K562 (cell line): ENCODE results near the gene ZNF35. TPM values are rescaled to one million over a fixed set of nuclear protein-coding genes. Genes with fewer than 3 reads are reported as not detected.

Experiments used
- BRD4 ChIP-seq: fragments of 200-600 bp; sonication (generic); IDR thresholded peaks from 2 replicates; pipeline ENCODE4 v1.6.1; 2017; ENCODE audit warnings: inconsistent platforms
- CBFA2T3 ChIP-seq: fragments of 450-650 bp; IDR thresholded peaks from 2 replicates; pipeline ENCODE4 v1.6.1; 2017
- CBX3 ChIP-seq, 2 experiments: IDR thresholded peaks; 1 replicate in 1 of 2; 2 replicates in 1 of 2; pipeline ENCODE4 v1.6.1; 2012; ENCODE audit warnings: inconsistent platforms in 2 of 2, low read length in 2 of 2, borderline replicate concordance in 1 of 2, control low read depth in 1 of 2
- GATAD2B ChIP-seq: fragments of 450-650 bp; IDR thresholded peaks from 2 replicates; pipeline ENCODE4 v1.6.1; 2017; ENCODE audit warnings: mild to moderate bottlenecking, borderline replicate concordance
- HMG20A ChIP-seq: fragments of 450-650 bp; formaldehyde crosslinking; conservative IDR thresholded peaks from 2 replicates; pipeline ENCODE4 v1.4.0; 2020; ENCODE audit warnings: mild to moderate bottlenecking, mixed read lengths
- MCM5 ChIP-seq: fragments of 450-650 bp; IDR thresholded peaks from 2 replicates; pipeline ENCODE4 v1.6.1; 2016; ENCODE audit warnings: low read depth
- NFRKB ChIP-seq: fragments of 450-650 bp; IDR thresholded peaks from 2 replicates; pipeline ENCODE4 v1.6.1; 2016; ENCODE audit warnings: low read depth
- NFYB ChIP-seq: IDR thresholded peaks from 2 replicates; pipeline ENCODE4 v1.6.1; 2011; ENCODE audit warnings: mild to moderate bottlenecking, moderate library complexity; ENCODE audit not compliant: insufficient read length; ENCODE audit errors: extremely low read depth
- NR1H2 ChIP-seq: sonication (generic); formaldehyde crosslinking; IDR thresholded peaks from 2 replicates; pipeline ENCODE4 v1.4.0; 2020; ENCODE audit warnings: mild to moderate bottlenecking, missing genetic modification reagents
- PHTF2 ChIP-seq: fragments of 250-450 bp; sonication (Bioruptor Pico); IDR thresholded peaks from 2 replicates; pipeline ENCODE4 v1.5.0; 2021; ENCODE audit warnings: mild to moderate bottlenecking
- POLR2AphosphoS5 ChIP-seq: IDR thresholded peaks from 2 replicates; pipeline ENCODE4 v1.6.1; 2011; ENCODE audit warnings: mild to moderate bottlenecking, low read depth, low read length, moderate library complexity; ENCODE audit not compliant: control insufficient read depth, insufficient read depth
- U2AF2 ChIP-seq: fragments of 200-400 bp; formaldehyde crosslinking; optimal IDR thresholded peaks from 2 replicates; pipeline ENCODE3; 2017; ENCODE audit warnings: low read depth, mild to moderate bottlenecking, low read length
- ZC3H11A ChIP-seq: IDR thresholded peaks from 2 replicates; pipeline ENCODE4 v1.6.1; 2012; ENCODE audit warnings: low read depth, low read length, improper control_type of control experiment
- ZNF239 ChIP-seq: fragments of 250-450 bp; sonication (Bioruptor Pico); IDR thresholded peaks from 2 replicates; pipeline ENCODE4 v1.4.0; 2020; ENCODE audit warnings: mild to moderate bottlenecking
- ZNF699 ChIP-seq: fragments of 250-450 bp; sonication (Bioruptor Pico); IDR thresholded peaks from 2 replicates; pipeline ENCODE4 v1.8.0; 2021; ENCODE audit warnings: mild to moderate bottlenecking, moderate library complexity; ENCODE audit not compliant: insufficient replicate concordance
- polyA plus RNA-seq, 8 experiments: library from polyadenylated mRNA; depleted of rRNA in 4 of 8; stranded (reverse) in 5 of 8; unstranded in 3 of 8; fragments of >200 nt; fragmentation: Nextera tagmentation in 2 of 8; fragmentation: Illumina TruSeq in 1 of 8; extraction: Ambion mirVana in 2 of 8; extraction: Trizol in 1 of 8; gene quantifications; 2 replicates each; pipeline versions ENCODE4 v1.2.1 to v1.2.3, GENCODE V29; 2011 to 2014; ENCODE audit warnings: inconsistent platforms in 1 of 8, missing spikeins in 1 of 8
- total RNA-seq, 7 experiments: library from RNA; depleted of rRNA in 6 of 7; stranded (reverse); fragments of >200 nt in 6 of 7; fragmentation: Illumina TruSeq in 2 of 7; extraction: Trizol in 2 of 7; gene quantifications; 2 replicates each; pipeline versions ENCODE4 v1.2.1 to v1.2.3, GENCODE V29; 2011 to 2021; ENCODE audit warnings: low replicate concordance in 1 of 7
- TF ChIP-seq, protein P1 (sequence below): fragments of 250-450 bp; sonication (Bioruptor Pico); IDR thresholded peaks from 2 replicates; pipeline ENCODE4 v1.8.0; 2022; ENCODE audit warnings: inconsistent platforms
- TF ChIP-seq, protein P2 (sequence below): IDR thresholded peaks from 2 replicates; pipeline ENCODE4 v1.6.1; 2014; ENCODE audit warnings: antibody characterized with exemption
- TF ChIP-seq, protein P3 (sequence below): fragments of 250-450 bp; sonication (Bioruptor Pico); IDR thresholded peaks from 2 replicates; pipeline ENCODE4 v1.4.0; 2020; ENCODE audit warnings: mild to moderate bottlenecking, moderate library complexity
- TF ChIP-seq, protein P4 (sequence below): sonication (generic); formaldehyde crosslinking; IDR thresholded peaks from 2 replicates; pipeline ENCODE4 v1.8.1; 2023; ENCODE audit warnings: missing genetic modification reagents, mild to moderate bottlenecking, borderline replicate concordance

The ZNF35 gene
- total and polyA plus RNA-seq, 9 of the 15 experiments (the other 6 are each of a cell fraction or from before 2014, with no cell fraction given), result 8.0 to 18.2 (median 14.8) TPM

DNA sequence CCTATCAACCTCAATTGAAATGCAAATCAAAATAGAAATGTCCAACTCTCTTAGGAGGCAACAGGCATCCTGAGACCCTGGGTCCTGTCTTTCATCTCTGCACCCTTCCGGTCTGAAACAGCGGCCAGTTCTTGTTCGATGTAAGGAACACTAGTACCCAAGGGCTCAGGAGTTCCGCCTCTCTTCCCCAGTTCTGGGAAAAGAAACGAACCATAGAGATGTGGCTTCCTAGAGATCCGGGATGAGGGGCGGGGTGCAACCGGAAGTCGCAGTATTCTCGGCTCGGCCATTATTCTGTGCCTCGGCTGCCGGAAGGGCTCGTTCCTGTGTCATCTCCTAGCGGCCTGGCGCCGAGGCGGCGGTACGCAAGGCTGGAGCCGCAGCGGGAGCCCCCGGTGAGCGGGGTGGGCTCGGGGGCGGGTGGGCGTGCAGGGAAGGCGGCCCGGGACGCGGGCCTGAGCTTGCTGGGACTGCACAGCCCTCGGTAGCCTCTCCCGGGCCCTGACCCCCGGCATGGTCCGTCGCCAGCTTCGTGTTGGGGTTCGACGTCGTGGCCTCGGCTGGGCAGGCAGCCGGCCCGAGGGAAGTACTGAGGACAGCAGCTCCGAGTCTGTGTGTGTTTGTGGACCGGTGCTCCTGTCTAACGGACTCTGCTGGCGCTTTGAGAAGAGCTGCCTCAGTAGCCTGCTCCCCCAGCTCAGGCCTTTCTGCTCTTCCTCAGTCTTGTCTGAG, 23.6 kb upstream of the ZNF35 start, which contains the start of gene ZNF197 (continued):
- TF ChIP-seq, protein P1, sequence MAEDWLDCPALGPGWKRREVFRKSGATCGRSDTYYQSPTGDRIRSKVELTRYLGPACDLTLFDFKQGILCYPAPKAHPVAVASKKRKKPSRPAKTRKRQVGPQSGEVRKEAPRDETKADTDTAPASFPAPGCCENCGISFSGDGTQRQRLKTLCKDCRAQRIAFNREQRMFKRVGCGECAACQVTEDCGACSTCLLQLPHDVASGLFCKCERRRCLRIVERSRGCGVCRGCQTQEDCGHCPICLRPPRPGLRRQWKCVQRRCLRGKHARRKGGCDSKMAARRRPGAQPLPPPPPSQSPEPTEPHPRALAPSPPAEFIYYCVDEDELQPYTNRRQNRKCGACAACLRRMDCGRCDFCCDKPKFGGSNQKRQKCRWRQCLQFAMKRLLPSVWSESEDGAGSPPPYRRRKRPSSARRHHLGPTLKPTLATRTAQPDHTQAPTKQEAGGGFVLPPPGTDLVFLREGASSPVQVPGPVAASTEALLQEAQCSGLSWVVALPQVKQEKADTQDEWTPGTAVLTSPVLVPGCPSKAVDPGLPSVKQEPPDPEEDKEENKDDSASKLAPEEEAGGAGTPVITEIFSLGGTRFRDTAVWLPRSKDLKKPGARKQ (CRISPR knock-in tag), result no peak
- TF ChIP-seq U2AF2 (no peak), CBX3 (IDR thresholded peaks at IDR 0.05; ENCODE audit: borderline replicate concordance in 1 of 2, low read length in 2 of 2) (peak in 1 of 2 experiments; percentile 54; a peak in 1 of 3 replicates), POLR2AphosphoS5 (peak; percentile 89), NR1H2 (CRISPR knock-in tag) (0 out of 2 replicates have a peak, but pooled peaks have one; percentile 13), BRD4 (peak; percentile 49; the same call in 1 of the 2 replicates), NFYB (no peak), GATAD2B (peak; percentile 59; the same call in 1 of the 2 replicates), PHTF2 (no peak), ZNF239 (no peak), HMG20A (CRISPR knock-in tag) (no peak), MCM5 (no peak), NFRKB (peak; percentile 77), ZC3H11A (no peak), ZNF699 (CRISPR knock-in tag) (no peak), CBFA2T3 (no peak)
- TF ChIP-seq, protein P2, sequence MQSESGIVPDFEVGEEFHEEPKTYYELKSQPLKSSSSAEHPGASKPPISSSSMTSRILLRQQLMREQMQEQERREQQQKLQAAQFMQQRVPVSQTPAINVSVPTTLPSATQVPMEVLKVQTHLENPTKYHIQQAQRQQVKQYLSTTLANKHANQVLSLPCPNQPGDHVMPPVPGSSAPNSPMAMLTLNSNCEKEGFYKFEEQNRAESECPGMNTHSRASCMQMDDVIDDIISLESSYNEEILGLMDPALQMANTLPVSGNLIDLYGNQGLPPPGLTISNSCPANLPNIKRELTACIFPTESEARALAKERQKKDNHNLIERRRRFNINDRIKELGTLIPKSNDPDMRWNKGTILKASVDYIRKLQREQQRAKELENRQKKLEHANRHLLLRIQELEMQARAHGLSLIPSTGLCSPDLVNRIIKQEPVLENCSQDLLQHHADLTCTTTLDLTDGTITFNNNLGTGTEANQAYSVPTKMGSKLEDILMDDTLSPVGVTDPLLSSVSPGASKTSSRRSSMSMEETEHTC, result no peak
- TF ChIP-seq, protein P3, sequence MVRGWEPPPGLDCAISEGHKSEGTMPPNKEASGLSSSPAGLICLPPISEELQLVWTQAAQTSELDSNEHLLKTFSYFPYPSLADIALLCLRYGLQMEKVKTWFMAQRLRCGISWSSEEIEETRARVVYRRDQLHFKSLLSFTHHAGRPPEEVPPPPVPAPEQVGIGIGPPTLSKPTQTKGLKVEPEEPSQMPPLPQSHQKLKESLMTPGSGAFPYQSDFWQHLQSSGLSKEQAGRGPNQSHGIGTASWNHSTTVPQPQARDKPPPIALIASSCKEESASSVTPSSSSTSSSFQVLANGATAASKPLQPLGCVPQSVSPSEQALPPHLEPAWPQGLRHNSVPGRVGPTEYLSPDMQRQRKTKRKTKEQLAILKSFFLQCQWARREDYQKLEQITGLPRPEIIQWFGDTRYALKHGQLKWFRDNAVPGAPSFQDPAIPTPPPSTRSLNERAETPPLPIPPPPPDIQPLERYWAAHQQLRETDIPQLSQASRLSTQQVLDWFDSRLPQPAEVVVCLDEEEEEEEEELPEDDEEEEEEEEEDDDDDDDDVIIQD (CRISPR knock-in tag), result no peak
- TF ChIP-seq, protein P4, sequence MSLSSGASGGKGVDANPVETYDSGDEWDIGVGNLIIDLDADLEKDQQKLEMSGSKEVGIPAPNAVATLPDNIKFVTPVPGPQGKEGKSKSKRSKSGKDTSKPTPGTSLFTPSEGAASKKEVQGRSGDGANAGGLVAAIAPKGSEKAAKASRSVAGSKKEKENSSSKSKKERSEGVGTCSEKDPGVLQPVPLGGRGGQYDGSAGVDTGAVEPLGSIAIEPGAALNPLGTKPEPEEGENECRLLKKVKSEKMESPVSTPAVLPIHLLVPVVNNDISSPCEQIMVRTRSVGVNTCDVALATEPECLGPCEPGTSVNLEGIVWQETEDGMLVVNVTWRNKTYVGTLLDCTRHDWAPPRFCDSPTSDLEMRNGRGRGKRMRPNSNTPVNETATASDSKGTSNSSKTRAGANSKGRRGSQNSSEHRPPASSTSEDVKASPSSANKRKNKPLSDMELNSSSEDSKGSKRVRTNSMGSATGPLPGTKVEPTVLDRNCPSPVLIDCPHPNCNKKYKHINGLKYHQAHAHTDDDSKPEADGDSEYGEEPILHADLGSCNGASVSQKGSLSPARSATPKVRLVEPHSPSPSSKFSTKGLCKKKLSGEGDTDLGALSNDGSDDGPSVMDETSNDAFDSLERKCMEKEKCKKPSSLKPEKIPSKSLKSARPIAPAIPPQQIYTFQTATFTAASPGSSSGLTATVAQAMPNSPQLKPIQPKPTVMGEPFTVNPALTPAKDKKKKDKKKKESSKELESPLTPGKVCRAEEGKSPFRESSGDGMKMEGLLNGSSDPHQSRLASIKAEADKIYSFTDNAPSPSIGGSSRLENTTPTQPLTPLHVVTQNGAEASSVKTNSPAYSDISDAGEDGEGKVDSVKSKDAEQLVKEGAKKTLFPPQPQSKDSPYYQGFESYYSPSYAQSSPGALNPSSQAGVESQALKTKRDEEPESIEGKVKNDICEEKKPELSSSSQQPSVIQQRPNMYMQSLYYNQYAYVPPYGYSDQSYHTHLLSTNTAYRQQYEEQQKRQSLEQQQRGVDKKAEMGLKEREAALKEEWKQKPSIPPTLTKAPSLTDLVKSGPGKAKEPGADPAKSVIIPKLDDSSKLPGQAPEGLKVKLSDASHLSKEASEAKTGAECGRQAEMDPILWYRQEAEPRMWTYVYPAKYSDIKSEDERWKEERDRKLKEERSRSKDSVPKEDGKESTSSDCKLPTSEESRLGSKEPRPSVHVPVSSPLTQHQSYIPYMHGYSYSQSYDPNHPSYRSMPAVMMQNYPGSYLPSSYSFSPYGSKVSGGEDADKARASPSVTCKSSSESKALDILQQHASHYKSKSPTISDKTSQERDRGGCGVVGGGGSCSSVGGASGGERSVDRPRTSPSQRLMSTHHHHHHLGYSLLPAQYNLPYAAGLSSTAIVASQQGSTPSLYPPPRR (CRISPR knock-in tag), result no peak
